ENCODE data around the gene KCNIP4.

Gene KCNIP4

GRCh38 chr4:20925176-20925575, 1023.4 kb downstream of the KCNIP4 start:
- H3K4me3 ChIP-seq (ENCODE audit: low read depth, low read length), result no peak overlapping the region
- no peak for DNase-seq (ENCODE audit: low read depth, low spot score)
- TF ChIP-seq CTCF (IDR thresholded peaks at IDR 0.05; ENCODE audit: insufficient read depth, low read length, missing control alignments), result no peak
- POLR2A ChIA-PET, result no interaction called here
- CTCF ChIA-PET, result no interaction called here

GRCh38 chr4:20922962-20923361, 1025.6 kb downstream of the KCNIP4 start:
- ChIA-PET POLR2A (no interaction called here), CTCF (no interaction called here)
- no peak for TF ChIP-seq CTCF (IDR thresholded peaks at IDR 0.05; ENCODE audit: insufficient read depth, low read length, missing control alignments)
- no peak for DNase-seq (ENCODE audit: low read depth, low spot score)
- H3K4me3 ChIP-seq (ENCODE audit: low read depth, low read length), result no peak overlapping the region

GRCh38 chr4:20916106-20916505, 1032.5 kb downstream of the KCNIP4 start:
- no peak overlapping the region for H3K4me3 ChIP-seq (ENCODE audit: low read depth, low read length)
- no peak for TF ChIP-seq CTCF (IDR thresholded peaks at IDR 0.05; ENCODE audit: insufficient read depth, low read length, missing control alignments)
- no peak for DNase-seq (ENCODE audit: low read depth, low spot score)
- POLR2A ChIA-PET, result no interaction called here
- CTCF ChIA-PET, result no interaction called here

GRCh38 chr4:20904966-20905365, 1043.6 kb downstream of the KCNIP4 start:
- ChIA-PET POLR2A (no interaction called here), CTCF (no interaction called here)
- H3K4me3 ChIP-seq (ENCODE audit: low read depth, low read length), result no peak overlapping the region
- TF ChIP-seq CTCF (IDR thresholded peaks at IDR 0.05; ENCODE audit: insufficient read depth, low read length, missing control alignments), result no peak
- no peak for DNase-seq (ENCODE audit: low read depth, low spot score)

GRCh38 chr4:20901851-20902250, 1046.7 kb downstream of the KCNIP4 start:
- no peak for TF ChIP-seq CTCF (IDR thresholded peaks at IDR 0.05; ENCODE audit: insufficient read depth, low read length, missing control alignments)
- ChIA-PET POLR2A (no interaction called here), CTCF (no interaction called here)
- no peak overlapping the region for H3K4me3 ChIP-seq (ENCODE audit: low read depth, low read length)
- DNase-seq (ENCODE audit: low read depth, low spot score), result no peak

- ChIA-PET POLR2A (no interaction called here), CTCF (no interaction called here)
- TF ChIP-seq CTCF (IDR thresholded peaks at IDR 0.05; ENCODE audit: insufficient read depth, low read length, missing control alignments), result no peak
- no peak overlapping the region for H3K4me3 ChIP-seq (ENCODE audit: low read depth, low read length)
- no peak for DNase-seq (ENCODE audit: low read depth, low spot score)
Observed at GRCh38 chr4:20899591-20899990, 1049.0 kb downstream of the KCNIP4 start.
